SU-DHL-6 (cell line): Measurements from ENCODE around the gene NINJ2.

Experiments
- H2AFZ ChIP-seq: fragments of 200-600 bp; sonication (generic); 2 replicates; pipeline ENCODE4 v1.6.1; 2014; ENCODE audit warnings: low read depth, mild to moderate bottlenecking, moderate library complexity, mixed read lengths, antibody characterized with exemption, low read length; ENCODE audit not compliant: severe bottlenecking
- H3F3A ChIP-seq: fragments of 200-600 bp; shearing (Covaris generic); 2 replicates; pipeline ENCODE4 v1.6.0; 2016; ENCODE audit warnings: antibody characterized with exemption, mild to moderate bottlenecking; ENCODE audit not compliant: insufficient read depth
- H3K27ac ChIP-seq: fragments of 200-600 bp; sonication (generic); 2 replicates; pipeline ENCODE4 v1.5.1; 2016; ENCODE audit warnings: low read depth, mild to moderate bottlenecking, low read length, moderate library complexity, mixed read lengths
- H3K27me3 ChIP-seq: fragments of 200-600 bp; sonication (generic), shearing (Covaris generic); 2 replicates; pipeline ENCODE4 v1.6.0; 2014; ENCODE audit warnings: mild to moderate bottlenecking, low read length
- H3K36me3 ChIP-seq: fragments of 200-600 bp; sonication (generic); 2 replicates; pipeline ENCODE4 v1.6.1; 2014; ENCODE audit warnings: mild to moderate bottlenecking, low read length, mixed read lengths
- H3K4me2 ChIP-seq: fragments of 300-600, 200-600 bp; shearing (Covaris generic), sonication (generic); 2 replicates; pipeline ENCODE4 v1.6.0; 2014; ENCODE audit warnings: low read length, low read depth, mild to moderate bottlenecking; ENCODE audit not compliant: poor library complexity, severe bottlenecking
- H3K4me3 ChIP-seq: fragments of 200-600 bp; sonication (generic); 2 replicates; pipeline ENCODE4 v1.5.1; 2014; ENCODE audit warnings: antibody characterized with exemption, low read length, mild to moderate bottlenecking, mixed read lengths; ENCODE audit not compliant: insufficient read depth, poor library complexity, severe bottlenecking
- H3K79me2 ChIP-seq: fragments of 200-600 bp; sonication (generic); 2 replicates; pipeline ENCODE4 v1.6.1; 2014; ENCODE audit warnings: mild to moderate bottlenecking, low read length, moderate library complexity; ENCODE audit not compliant: insufficient read depth
- H3K9ac ChIP-seq: fragments of 200-600 bp; sonication (generic); 2 replicates; pipeline ENCODE4 v1.7.0; 2014; ENCODE audit warnings: mild to moderate bottlenecking, low read length
- H3K9me2 ChIP-seq: fragments of 200-600 bp; sonication (generic); replicated peaks from 2 replicates; pipeline ENCODE4 v1.6.1; 2014; ENCODE audit warnings: low read length; ENCODE audit not compliant: insufficient read depth
- H3K9me3 ChIP-seq: fragments of 200-600 bp; sonication (generic); 2 replicates; pipeline ENCODE4 v1.6.1; 2014; ENCODE audit warnings: low read length, mixed read lengths; ENCODE audit not compliant: insufficient read depth
- H4K20me1 ChIP-seq: fragments of 200-600 bp; sonication (generic); 2 replicates; pipeline ENCODE4 v1.6.1; 2014; ENCODE audit warnings: low read depth, mild to moderate bottlenecking, antibody characterized with exemption, low read length, moderate library complexity, mixed read lengths
- EZH2phosphoT487 ChIP-seq: fragments of 200-600 bp; sonication (generic), shearing (Covaris generic); conservative IDR thresholded peaks from 2 replicates; pipeline ENCODE4 v1.6.1; 2018; ENCODE audit warnings: mild to moderate bottlenecking, antibody characterized with exemption, low read length, moderate library complexity, mixed read lengths
- TF ChIP-seq, protein P1 (sequence below): fragments of 200-600 bp; sonication (generic); IDR thresholded peaks from one replicate; pipeline ENCODE4 v1.5.1; 2017; ENCODE audit warnings: antibody characterized with exemption, mild to moderate bottlenecking, low read length, moderate library complexity; ENCODE audit not compliant: insufficient read depth, poor library complexity, severe bottlenecking

Gene NINJ2

DNA sequence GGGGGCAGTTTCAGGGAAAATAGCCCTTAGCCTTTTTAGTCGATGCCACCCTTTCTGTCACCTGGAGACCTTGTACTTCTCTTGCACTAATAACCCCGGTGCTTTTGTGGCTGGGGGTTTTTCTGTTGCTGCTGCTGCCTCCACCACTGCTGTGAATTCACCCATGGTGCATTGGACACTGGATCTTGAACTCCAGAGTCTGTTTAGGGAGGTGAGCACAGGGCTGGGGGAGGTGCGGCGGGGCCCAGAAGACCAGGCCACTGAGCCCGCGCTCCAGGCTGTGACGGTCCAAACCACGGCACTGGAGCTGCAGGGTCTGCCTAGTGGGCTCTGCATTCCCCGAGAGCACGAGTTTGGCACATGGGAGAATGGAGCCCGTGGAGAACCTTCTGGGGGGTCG lies 100.6 kb downstream of the NINJ2 start:
- Histone ChIP-seq H3K4me3 (no peak overlapping the region), H4K20me1 (no peaks in the 10 kb centered on the region), H3K9me3 (no peaks in the 10 kb centered on the region), H3K36me3 (no peaks in the 10 kb centered on the region), H3K27ac (no peak overlapping the region), H2AFZ (no peak overlapping the region), H3K9me2 (no peaks in the 10 kb centered on the region), H3K79me2 (no peaks in the 10 kb centered on the region), H3K27me3 (no peaks in the 10 kb centered on the region), H3K4me2 (no peak overlapping the region), H3K9ac (no peak overlapping the region), H3F3A (no peaks in the 10 kb centered on the region)
- TF ChIP-seq, protein P1, sequence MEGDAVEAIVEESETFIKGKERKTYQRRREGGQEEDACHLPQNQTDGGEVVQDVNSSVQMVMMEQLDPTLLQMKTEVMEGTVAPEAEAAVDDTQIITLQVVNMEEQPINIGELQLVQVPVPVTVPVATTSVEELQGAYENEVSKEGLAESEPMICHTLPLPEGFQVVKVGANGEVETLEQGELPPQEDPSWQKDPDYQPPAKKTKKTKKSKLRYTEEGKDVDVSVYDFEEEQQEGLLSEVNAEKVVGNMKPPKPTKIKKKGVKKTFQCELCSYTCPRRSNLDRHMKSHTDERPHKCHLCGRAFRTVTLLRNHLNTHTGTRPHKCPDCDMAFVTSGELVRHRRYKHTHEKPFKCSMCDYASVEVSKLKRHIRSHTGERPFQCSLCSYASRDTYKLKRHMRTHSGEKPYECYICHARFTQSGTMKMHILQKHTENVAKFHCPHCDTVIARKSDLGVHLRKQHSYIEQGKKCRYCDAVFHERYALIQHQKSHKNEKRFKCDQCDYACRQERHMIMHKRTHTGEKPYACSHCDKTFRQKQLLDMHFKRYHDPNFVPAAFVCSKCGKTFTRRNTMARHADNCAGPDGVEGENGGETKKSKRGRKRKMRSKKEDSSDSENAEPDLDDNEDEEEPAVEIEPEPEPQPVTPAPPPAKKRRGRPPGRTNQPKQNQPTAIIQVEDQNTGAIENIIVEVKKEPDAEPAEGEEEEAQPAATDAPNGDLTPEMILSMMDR: no peak
- no peak for TF ChIP-seq EZH2phosphoT487

DNA sequence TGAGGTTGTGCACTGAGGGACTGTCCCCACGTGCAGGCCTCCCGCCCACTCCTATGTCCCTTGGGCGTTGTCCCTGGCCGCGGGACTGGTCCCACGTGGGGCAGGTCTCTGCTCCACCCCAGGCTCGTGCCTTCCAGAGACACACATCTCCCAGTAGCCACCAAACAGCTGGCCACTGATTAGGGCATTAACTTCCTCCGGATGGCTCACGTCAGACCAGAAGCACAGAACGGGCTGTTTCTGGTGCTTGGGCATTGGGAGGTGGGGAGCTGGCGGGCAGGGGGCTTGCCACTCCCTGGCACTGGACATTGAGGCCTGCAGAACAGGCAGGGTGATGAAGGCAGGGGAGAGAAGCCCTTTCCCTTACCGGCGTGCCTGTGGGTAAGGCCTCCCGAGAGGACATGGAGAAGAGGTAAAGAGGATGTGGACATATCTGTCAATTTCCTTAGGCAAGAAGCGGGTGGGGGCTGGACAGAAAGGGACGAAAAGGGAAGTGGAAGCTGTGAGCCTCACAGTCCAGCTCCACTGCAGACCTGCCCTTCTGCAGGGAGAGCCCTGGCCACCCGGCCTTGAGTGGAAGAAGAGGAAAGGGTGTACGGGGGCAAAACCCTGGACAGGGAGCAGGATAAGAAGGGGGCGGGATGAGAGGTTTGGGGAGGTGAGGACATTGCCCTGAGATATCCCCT lies 101.2 kb downstream of the NINJ2 start:
- Histone ChIP-seq H3K4me3 (no peak overlapping the region), H3K9me2 (no peaks in the 10 kb centered on the region), H3K79me2 (no peaks in the 10 kb centered on the region), H3K36me3 (no peaks in the 10 kb centered on the region), H2AFZ (no peak overlapping the region), H3K27ac (no peak overlapping the region), H3K27me3 (no peaks in the 10 kb centered on the region), H3K9me3 (no peaks in the 10 kb centered on the region), H4K20me1 (no peaks in the 10 kb centered on the region), H3K9ac (no peak overlapping the region), H3F3A (no peaks in the 10 kb centered on the region), H3K4me2 (no peak overlapping the region)
- TF ChIP-seq EZH2phosphoT487: no peak
- TF ChIP-seq, protein P1: no peak

DNA sequence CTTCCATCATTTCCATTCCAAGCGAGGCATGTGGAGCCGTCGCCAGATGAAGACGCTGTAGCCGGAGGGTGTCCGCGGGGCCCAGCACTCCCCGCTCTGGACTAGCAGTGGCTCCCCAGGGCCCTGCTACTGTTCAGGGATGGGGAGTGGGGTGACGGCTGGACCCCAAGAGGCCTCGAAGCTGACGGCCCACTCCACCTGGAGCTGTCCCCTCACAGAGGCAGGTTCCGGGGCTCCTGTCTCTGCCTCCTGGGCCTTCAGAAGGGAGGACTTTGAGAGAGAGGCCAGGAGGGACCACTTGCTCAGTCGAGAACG lies 101.9 kb downstream of the NINJ2 start:
- Histone ChIP-seq H3K27me3 (no peaks in the 10 kb centered on the region), H3K27ac (no peak overlapping the region), H3K4me2 (no peak overlapping the region), H2AFZ (no peak overlapping the region), H3K9ac (no peak overlapping the region), H3K79me2 (no peaks in the 10 kb centered on the region), H3K9me3 (no peaks in the 10 kb centered on the region), H3K4me3 (no peak overlapping the region), H3K9me2 (no peaks in the 10 kb centered on the region), H3K36me3 (no peaks in the 10 kb centered on the region), H4K20me1 (no peaks in the 10 kb centered on the region), H3F3A (no peaks in the 10 kb centered on the region)
- TF ChIP-seq, protein P1: no peak
- TF ChIP-seq EZH2phosphoT487: no peak
